ENCODE data around the gene NAV1. TPM values are rescaled to one million over a fixed set of nuclear protein-coding genes. Genes with fewer than 3 reads are reported as not detected.

NAV1 gene
- total and polyA plus RNA-seq, 2 donors, result 3.4 to 4.0 TPM

GRCh38 chr1:201501812-201502510, 37.0 kb upstream of the NAV1 start:
- WGBS, result 84% methylated on average over 10 of the region's 10 CpGs
- Histone ChIP-seq H3K27ac (ENCODE audit: low read depth in 1 of 2, low read length in 1 of 2) (peak overlapping the region in 1 of 2 donors; percentile 21), H3K27me3 (ENCODE audit: control insufficient read depth in 2 of 2, insufficient read depth in 1 of 2, low read length in 1 of 2) (no peaks in the 10 kb centered on the region), H3K4me1 (ENCODE audit: control insufficient read depth in 2 of 2, insufficient read depth in 2 of 2, low read length in 2 of 2) (peaks cover 11 to 29% of the 10 kb centered on the region in 2 donors), H3K4me3 (ENCODE audit: low read length in 2 of 2) (no peak overlapping the region), H3K36me3 (ENCODE audit: control insufficient read depth in 2 of 2, insufficient read depth in 2 of 2, low read length in 1 of 2) (peaks cover 0 to 6% of the 10 kb centered on the region in 2 donors), H3K9me3 (ENCODE audit: control insufficient read depth in 2 of 2, insufficient read depth in 1 of 2, low read length in 1 of 2) (no peaks in the 10 kb centered on the region)
- no peak for DNase-seq (ENCODE audit: low read depth in 6 of 9, low spot score in 9 of 9)

GRCh38 chr1:201502511-201502857, 36.4 kb upstream of the NAV1 start:
- Histone ChIP-seq H3K27me3 (ENCODE audit: control insufficient read depth in 2 of 2, insufficient read depth in 1 of 2, low read length in 1 of 2) (no peaks in the 10 kb centered on the region), H3K9me3 (ENCODE audit: control insufficient read depth in 2 of 2, insufficient read depth in 1 of 2, low read length in 1 of 2) (no peaks in the 10 kb centered on the region), H3K4me3 (ENCODE audit: low read length in 2 of 2) (no peak overlapping the region), H3K27ac (ENCODE audit: low read depth in 1 of 2, low read length in 1 of 2) (peak overlapping the region in 1 of 2 donors; percentile 21), H3K36me3 (ENCODE audit: control insufficient read depth in 2 of 2, insufficient read depth in 2 of 2, low read length in 1 of 2) (peaks cover 0 to 6% of the 10 kb centered on the region in 2 donors), H3K4me1 (ENCODE audit: control insufficient read depth in 2 of 2, insufficient read depth in 2 of 2, low read length in 2 of 2) (peaks cover 11 to 34% of the 10 kb centered on the region in 2 donors)
- no peak for DNase-seq (ENCODE audit: low read depth in 6 of 9, low spot score in 9 of 9)
- WGBS, result 91% methylated on average over 3 of the region's 3 CpGs

DNA sequence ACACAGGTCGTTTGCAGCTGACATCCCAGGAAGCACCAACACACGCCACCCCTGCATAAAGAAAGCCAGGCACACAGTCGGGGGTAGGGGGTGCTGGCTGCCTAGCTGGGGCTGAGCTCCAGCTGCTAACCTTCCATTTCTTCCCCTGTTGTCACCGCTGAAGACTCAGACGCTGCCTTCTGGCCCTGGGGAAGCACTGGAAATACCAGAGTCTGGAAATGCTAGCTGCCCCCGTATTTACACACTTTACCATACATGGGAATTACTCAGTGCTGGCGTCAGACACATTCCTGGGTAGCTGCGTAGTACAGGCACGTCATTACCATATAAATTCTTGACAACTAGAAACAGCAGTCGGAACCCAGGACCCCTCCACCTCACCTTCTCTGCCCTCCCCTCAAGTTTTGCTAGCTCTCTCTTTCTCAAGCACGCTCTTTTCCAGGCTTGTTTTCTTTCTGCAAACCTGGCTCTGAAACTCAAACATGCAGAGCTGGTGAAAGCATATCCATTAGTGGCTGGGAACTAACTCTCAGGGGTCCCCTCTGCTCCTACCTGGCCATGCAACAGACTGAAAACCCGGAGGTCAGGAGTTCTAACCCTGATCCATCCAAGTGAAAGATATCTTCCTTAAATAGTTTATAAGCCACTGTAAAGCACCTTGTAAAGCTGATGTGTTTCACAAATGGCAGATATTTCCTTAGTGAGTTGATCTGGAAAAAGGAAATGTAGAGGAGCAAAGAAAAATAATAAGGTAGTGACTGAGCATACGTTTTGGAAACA, 35.3 kb upstream of the NAV1 start:
- Histone ChIP-seq H3K36me3 (ENCODE audit: control insufficient read depth in 2 of 2, insufficient read depth in 2 of 2, low read length in 1 of 2) (peaks cover 0 to 4% of the 10 kb centered on the region in 2 donors), H3K4me3 (ENCODE audit: low read length in 2 of 2) (no peak overlapping the region), H3K9me3 (ENCODE audit: control insufficient read depth in 2 of 2, insufficient read depth in 1 of 2, low read length in 1 of 2) (no peaks in the 10 kb centered on the region), H3K27ac (ENCODE audit: low read depth in 1 of 2, low read length in 1 of 2) (peak overlapping the region; percentile 60 to 68), H3K27me3 (ENCODE audit: control insufficient read depth in 2 of 2, insufficient read depth in 1 of 2, low read length in 1 of 2) (no peaks in the 10 kb centered on the region), H3K4me1 (ENCODE audit: control insufficient read depth in 2 of 2, insufficient read depth in 2 of 2, low read length in 2 of 2) (peaks cover 11 to 38% of the 10 kb centered on the region in 2 donors)
- no peak for DNase-seq (ENCODE audit: low read depth in 6 of 9, low spot score in 9 of 9)
- 87% methylated on average over 13 of the region's 13 CpGs for WGBS

- no peak overlapping the region for H3K4me3 ChIP-seq (ENCODE audit: low read length in 2 of 2)
- DNase-seq (ENCODE audit: low read depth in 6 of 9, low spot score in 9 of 9), result no peak
- WGBS, result 95% methylated on average over 3 of the region's 3 CpGs
- peaks cover 11 to 38% of the 10 kb centered on the region in 2 donors for H3K4me1 ChIP-seq (ENCODE audit: control insufficient read depth in 2 of 2, insufficient read depth in 2 of 2, low read length in 2 of 2)
- H3K27me3 ChIP-seq (ENCODE audit: control insufficient read depth in 2 of 2, insufficient read depth in 1 of 2, low read length in 1 of 2), result no peaks in the 10 kb centered on the region
- no peaks in the 10 kb centered on the region for H3K9me3 ChIP-seq (ENCODE audit: control insufficient read depth in 2 of 2, insufficient read depth in 1 of 2, low read length in 1 of 2)
- no peaks in the 10 kb centered on the region for H3K36me3 ChIP-seq (ENCODE audit: control insufficient read depth in 2 of 2, insufficient read depth in 2 of 2, low read length in 1 of 2)
- peak overlapping the region; percentile 37 to 57 for H3K27ac ChIP-seq (ENCODE audit: low read depth in 1 of 2, low read length in 1 of 2)
These were observed 34.7 kb upstream of the NAV1 start for GRCh38 chr1:201504179-201504631.

DNA sequence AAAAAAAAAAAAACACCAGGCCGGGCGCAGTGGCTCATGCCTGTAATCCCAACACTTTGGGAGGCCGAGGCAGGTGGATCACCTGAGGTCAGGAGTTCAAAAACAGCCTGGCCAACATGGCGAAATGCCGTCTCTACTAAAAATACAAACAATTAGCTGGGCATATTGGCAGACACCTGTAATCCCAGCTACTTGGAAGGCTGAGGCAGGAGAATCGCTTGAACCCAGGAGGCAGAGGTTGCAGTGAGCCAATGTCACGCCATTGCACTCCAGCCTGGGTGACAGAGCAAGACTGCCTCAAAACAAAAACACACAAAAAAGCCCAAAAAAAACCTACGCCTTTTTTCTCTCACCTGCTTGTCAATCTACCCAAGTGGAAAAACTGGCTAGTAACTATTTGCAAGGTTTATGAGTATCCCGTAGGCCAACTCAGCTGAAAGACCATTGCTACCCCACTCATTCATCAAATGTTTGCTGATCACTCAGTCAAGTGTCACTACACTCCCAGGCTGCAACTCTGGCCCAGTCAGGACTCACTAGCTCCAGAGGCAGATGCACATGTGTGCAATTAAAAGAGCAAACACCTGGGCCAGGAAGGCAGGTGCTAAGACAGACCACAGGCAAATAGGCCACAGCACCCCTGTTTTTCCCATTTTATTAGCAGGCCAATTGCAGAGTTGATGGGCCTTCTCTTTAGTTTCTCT, 34.0 kb upstream of the NAV1 start:
- 91% methylated on average over 9 of the region's 9 CpGs for WGBS
- DNase-seq (ENCODE audit: low read depth in 6 of 9, low spot score in 9 of 9), result no peak
- peaks cover 11 to 38% of the 10 kb centered on the region in 2 donors for H3K4me1 ChIP-seq (ENCODE audit: control insufficient read depth in 2 of 2, insufficient read depth in 2 of 2, low read length in 2 of 2)
- no peaks in the 10 kb centered on the region for H3K36me3 ChIP-seq (ENCODE audit: control insufficient read depth in 2 of 2, insufficient read depth in 2 of 2, low read length in 1 of 2)
- no peaks in the 10 kb centered on the region for H3K9me3 ChIP-seq (ENCODE audit: control insufficient read depth in 2 of 2, insufficient read depth in 1 of 2, low read length in 1 of 2)
- H3K27ac ChIP-seq (ENCODE audit: low read depth in 1 of 2, low read length in 1 of 2), result no peak overlapping the region
- H3K4me3 ChIP-seq (ENCODE audit: low read length in 2 of 2), result no peak overlapping the region
- no peaks in the 10 kb centered on the region for H3K27me3 ChIP-seq (ENCODE audit: control insufficient read depth in 2 of 2, insufficient read depth in 1 of 2, low read length in 1 of 2)

DNA sequence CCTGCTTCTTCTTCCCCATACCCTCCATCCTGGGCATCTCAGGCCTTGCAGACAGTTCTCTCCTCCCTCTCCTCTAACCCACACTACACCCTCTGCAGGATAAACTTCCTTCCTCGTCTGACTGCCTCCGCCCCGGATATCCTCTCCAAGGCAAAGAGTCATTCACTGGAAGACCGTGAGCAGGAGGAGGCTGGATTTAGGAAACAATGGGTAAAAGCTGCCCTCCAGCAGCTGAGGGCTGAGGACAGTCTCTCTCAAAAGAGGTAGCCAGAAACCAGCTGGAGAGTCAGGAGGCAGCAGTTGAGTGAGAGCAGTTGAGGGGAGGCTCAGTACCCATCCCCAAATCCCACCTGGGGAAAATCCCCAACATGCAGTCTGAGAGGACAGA, 33.4 kb upstream of the NAV1 start:
- WGBS, result 19% methylated on average over 4 of the region's 4 CpGs
- Histone ChIP-seq H3K27ac (ENCODE audit: low read depth in 1 of 2, low read length in 1 of 2) (no peak overlapping the region), H3K27me3 (ENCODE audit: control insufficient read depth in 2 of 2, insufficient read depth in 1 of 2, low read length in 1 of 2) (no peaks in the 10 kb centered on the region), H3K4me1 (ENCODE audit: control insufficient read depth in 2 of 2, insufficient read depth in 2 of 2, low read length in 2 of 2) (peaks cover 11 to 35% of the 10 kb centered on the region in 2 donors), H3K9me3 (ENCODE audit: control insufficient read depth in 2 of 2, insufficient read depth in 1 of 2, low read length in 1 of 2) (no peaks in the 10 kb centered on the region), H3K36me3 (ENCODE audit: control insufficient read depth in 2 of 2, insufficient read depth in 2 of 2, low read length in 1 of 2) (no peaks in the 10 kb centered on the region), H3K4me3 (ENCODE audit: low read length in 2 of 2) (no peak overlapping the region)
- no peak for DNase-seq (ENCODE audit: low read depth in 6 of 9, low spot score in 9 of 9)

- no peaks in the 10 kb centered on the region for H3K27me3 ChIP-seq (ENCODE audit: control insufficient read depth in 2 of 2, insufficient read depth in 1 of 2, low read length in 1 of 2)
- DNase-seq (ENCODE audit: low read depth in 6 of 9, low spot score in 9 of 9), result no peak
- peak overlapping the region in 1 of 2 donors; percentile 90 for H3K27ac ChIP-seq (ENCODE audit: low read depth in 1 of 2, low read length in 1 of 2)
- 87% methylated on average over 3 of the region's 3 CpGs for WGBS
- no peaks in the 10 kb centered on the region for H3K9me3 ChIP-seq (ENCODE audit: control insufficient read depth in 2 of 2, insufficient read depth in 1 of 2, low read length in 1 of 2)
- H3K4me1 ChIP-seq (ENCODE audit: control insufficient read depth in 2 of 2, insufficient read depth in 2 of 2, low read length in 2 of 2), result peaks cover 11 to 34% of the 10 kb centered on the region in 2 donors
- H3K4me3 ChIP-seq (ENCODE audit: low read length in 2 of 2), result peak overlapping the region; percentile 53 to 59
- no peaks in the 10 kb centered on the region for H3K36me3 ChIP-seq (ENCODE audit: control insufficient read depth in 2 of 2, insufficient read depth in 2 of 2, low read length in 1 of 2)
These were observed 32.8 kb upstream of the NAV1 start for GRCh38 chr1:201506092-201506491.

DNA sequence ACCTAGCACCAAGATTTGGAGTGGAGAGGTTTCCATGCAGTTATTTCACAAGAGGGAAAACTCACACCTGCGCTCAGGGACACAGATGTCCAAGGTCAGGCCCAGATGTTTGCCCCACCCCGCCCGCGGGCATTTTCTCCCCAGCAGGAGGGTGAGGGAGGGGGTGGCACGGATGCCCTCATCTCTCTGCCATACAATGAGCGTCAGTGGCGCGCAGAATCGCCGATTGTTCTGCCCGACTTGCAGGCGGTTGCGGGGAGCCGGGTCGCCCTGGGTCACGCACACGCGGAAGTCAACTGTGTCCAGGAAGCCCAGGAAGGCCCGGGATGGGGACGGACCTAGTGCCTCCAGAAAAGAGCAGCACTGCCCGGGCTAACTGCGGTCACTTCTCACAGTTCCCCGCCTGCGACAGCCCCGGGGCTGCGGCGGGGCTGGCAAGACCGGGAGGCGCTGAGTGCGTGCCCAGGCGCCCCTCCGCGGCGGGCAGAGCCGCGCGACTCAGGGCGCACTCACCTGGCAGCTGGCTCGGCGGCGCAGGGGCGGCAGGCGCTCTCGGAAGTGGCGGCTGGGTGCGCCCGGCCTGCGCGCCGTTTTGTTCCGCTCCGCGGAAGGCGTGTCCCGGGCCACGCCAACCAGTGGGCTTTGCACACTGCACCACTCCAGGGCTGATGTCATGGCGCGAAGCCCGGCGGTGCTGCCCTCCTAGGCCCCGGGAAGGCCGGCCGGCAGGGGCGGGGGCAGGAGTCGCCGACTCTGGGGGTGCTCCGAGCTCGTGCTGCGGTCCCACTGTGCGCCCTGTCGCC, 32.2 kb upstream of the NAV1 start, which contains the start of gene CSRP1:
Gene CSRP1 (minus strand): TSS at position 567 of the 803 bp plus-strand sequence. CDS start 10,820 bp downstream, outside the sequence.
- Histone ChIP-seq H3K27ac (ENCODE audit: low read depth in 1 of 2, low read length in 1 of 2) (peak within 1 kb of the TSS; percentile 41 to 90), H3K4me1 (ENCODE audit: control insufficient read depth in 2 of 2, insufficient read depth in 2 of 2, low read length in 2 of 2) (peaks cover 11 to 32% of the 10 kb centered on the region in 2 donors), H3K36me3 (ENCODE audit: control insufficient read depth in 2 of 2, insufficient read depth in 2 of 2, low read length in 1 of 2) (no peaks in the 10 kb centered on the region), H3K4me3 (ENCODE audit: low read length in 2 of 2) (peak within 1 kb of the TSS; percentile 53 to 59), H3K9me3 (ENCODE audit: control insufficient read depth in 2 of 2, insufficient read depth in 1 of 2, low read length in 1 of 2) (no peaks in the 10 kb centered on the region), H3K27me3 (ENCODE audit: control insufficient read depth in 2 of 2, insufficient read depth in 1 of 2, low read length in 1 of 2) (no peaks in the 10 kb centered on the region)
- under 1% methylated on average over 71 of the region's 71 CpGs for WGBS
- peak in 7 of 9 donors; percentile 46 to 86 (median 57) for DNase-seq (ENCODE audit: low read depth in 6 of 9, low spot score in 9 of 9)
